HepG2 (cell line): Measurements from ENCODE around the gene HP1BP3. TPM values are rescaled to one million over a fixed set of nuclear protein-coding genes. Genes with fewer than 3 reads are reported as not detected.

Experiments used
- HES4 ChIP-seq: sonication (generic); formaldehyde crosslinking; IDR thresholded peaks from 2 replicates; pipeline ENCODE4 v1.9.0; 2021; ENCODE audit warnings: mild to moderate bottlenecking, missing genetic modification reagents, borderline replicate concordance
- PRMT3 ChIP-seq: sonication (generic); formaldehyde crosslinking; IDR thresholded peaks from 2 replicates; pipeline ENCODE4 v1.8.1; 2022; ENCODE audit warnings: low read depth, mild to moderate bottlenecking, moderate library complexity, missing genetic modification reagents, borderline replicate concordance
- SRSF9 ChIP-seq: fragments of 200-400 bp; formaldehyde crosslinking; IDR thresholded peaks from 2 replicates; pipeline ENCODE4 v1.6.1; 2018; ENCODE audit warnings: borderline replicate concordance, mild to moderate bottlenecking, low read depth, low read length; ENCODE audit not compliant: insufficient read depth, poor library complexity, severe bottlenecking
- ZFP1 ChIP-seq: IDR thresholded peaks from 2 replicates; pipeline ENCODE4 v1.6.1; 2016
- ZFP37 ChIP-seq: sonication (generic); formaldehyde crosslinking; IDR thresholded peaks from 2 replicates; pipeline ENCODE4 v1.4.0; 2020; ENCODE audit warnings: missing genetic modification reagents, borderline replicate concordance
- ZNF3 ChIP-seq: IDR thresholded peaks from 2 replicates; pipeline ENCODE4 v1.7.0; 2017; ENCODE audit warnings: inconsistent platforms
- ZNF782 ChIP-seq: sonication (generic); formaldehyde crosslinking; IDR thresholded peaks from 2 replicates; pipeline ENCODE4 v1.4.0; 2020; ENCODE audit warnings: missing genetic modification reagents, mild to moderate bottlenecking, borderline replicate concordance
- ZSCAN25 ChIP-seq: sonication (generic); formaldehyde crosslinking; IDR thresholded peaks from 2 replicates; pipeline ENCODE4 v1.8.0; 2022; ENCODE audit warnings: mild to moderate bottlenecking, missing genetic modification reagents
- polyA plus RNA-seq, 8 experiments: library from polyadenylated mRNA; depleted of rRNA in 3 of 8; stranded (reverse) in 7 of 8; unstranded in 1 of 8; fragments of >200 nt; fragmentation: Illumina TruSeq in 4 of 8; extraction: Trizol in 4 of 8; gene quantifications; 2 replicates each; pipeline versions ENCODE4 v1.2.1 to v1.2.3, GENCODE V29; 2011 to 2016; ENCODE audit warnings: low read depth in 4 of 8, missing spikeins in 1 of 8, mixed read lengths in 1 of 8; ENCODE audit not compliant: insufficient read depth in 1 of 8
- total RNA-seq, 5 experiments: library from RNA; depleted of rRNA; stranded (reverse); fragments of >200 nt; fragmentation: Illumina TruSeq; extraction: Trizol; gene quantifications; 2 replicates each; pipeline ENCODE4 v1.2.3, GENCODE V29; 2016; ENCODE audit warnings: low read depth in 1 of 5
- TF ChIP-seq, protein P1 (sequence below): sonication (generic); formaldehyde crosslinking; IDR thresholded peaks from 2 replicates; pipeline ENCODE4 v1.8.0; 2022; ENCODE audit warnings: mild to moderate bottlenecking, missing genetic modification reagents; ENCODE audit not compliant: insufficient replicate concordance
- TF ChIP-seq, protein P2 (sequence below): sonication (generic); formaldehyde crosslinking; IDR thresholded peaks from 2 replicates; pipeline ENCODE4 v1.5.1; 2020; ENCODE audit warnings: missing genetic modification reagents, mild to moderate bottlenecking, borderline replicate concordance
- TF ChIP-seq, protein P3 (sequence below): IDR thresholded peaks from 2 replicates; pipeline ENCODE4 v1.6.1; 2016; ENCODE audit warnings: missing compliant biosample characterization, missing genetic modification reagents, borderline replicate concordance
- TF ChIP-seq, protein P4 (sequence below): sonication (generic); formaldehyde crosslinking; IDR thresholded peaks from 2 replicates; pipeline ENCODE4 v1.9.0; 2021; ENCODE audit warnings: mild to moderate bottlenecking, missing genetic modification reagents
- TF ChIP-seq, protein P5 (sequence below): sonication (generic); formaldehyde crosslinking; IDR thresholded peaks from 2 replicates; pipeline ENCODE4 v1.4.0; 2020; ENCODE audit warnings: missing genetic modification reagents, borderline replicate concordance

The HP1BP3 gene
- total and polyA plus RNA-seq, 2 of the 13 experiments (the other 11 are each of a cell fraction or from before 2014, with no cell fraction given) = 98.5 to 137 TPM

DNA sequence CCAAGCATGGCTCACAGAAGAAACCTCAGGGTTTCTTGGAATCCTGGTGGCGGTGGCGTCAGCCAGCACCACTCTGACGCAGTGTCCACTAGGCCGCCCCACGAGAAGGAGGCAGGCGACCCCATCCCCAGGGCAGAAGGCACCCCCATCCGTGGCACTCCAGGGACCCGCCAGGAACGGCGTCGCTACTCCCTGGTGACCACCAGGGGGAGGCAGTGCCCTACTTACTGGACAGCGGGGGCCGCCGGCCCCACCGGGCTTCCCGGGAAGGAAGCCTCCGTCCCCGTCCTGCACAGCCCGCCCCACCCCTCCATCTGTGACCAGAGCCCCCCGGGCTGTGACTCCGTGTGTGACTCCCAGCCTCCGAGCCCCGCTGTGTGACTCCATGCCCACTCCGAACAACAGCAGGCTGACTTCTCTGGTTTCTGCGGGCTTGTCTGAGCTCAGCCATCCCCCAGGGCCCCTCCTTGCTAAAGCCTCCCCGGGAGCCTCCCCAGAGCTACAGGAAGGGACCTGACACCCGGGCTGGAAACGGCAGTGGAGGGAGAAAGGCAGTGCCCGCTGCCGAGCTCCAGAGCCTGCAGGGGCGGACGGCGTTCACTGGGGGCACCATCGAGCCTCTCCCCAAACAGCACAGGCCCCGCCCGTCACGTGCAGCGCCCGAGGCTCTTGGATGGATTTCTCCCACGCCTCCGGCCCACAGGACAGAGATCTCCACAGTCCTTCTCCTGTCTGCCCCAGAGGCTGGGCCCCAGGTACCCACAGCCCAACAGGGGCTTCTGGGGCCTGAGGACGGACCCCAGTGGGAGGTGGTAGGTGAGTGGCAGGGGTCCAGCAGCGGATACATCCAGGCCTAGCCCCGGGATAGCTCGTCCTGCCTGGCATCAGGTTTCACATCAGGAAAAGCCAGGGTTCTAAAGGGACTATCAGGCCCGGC lies 90.4 kb downstream of the HP1BP3 start (continued):
- TF ChIP-seq, protein P1, sequence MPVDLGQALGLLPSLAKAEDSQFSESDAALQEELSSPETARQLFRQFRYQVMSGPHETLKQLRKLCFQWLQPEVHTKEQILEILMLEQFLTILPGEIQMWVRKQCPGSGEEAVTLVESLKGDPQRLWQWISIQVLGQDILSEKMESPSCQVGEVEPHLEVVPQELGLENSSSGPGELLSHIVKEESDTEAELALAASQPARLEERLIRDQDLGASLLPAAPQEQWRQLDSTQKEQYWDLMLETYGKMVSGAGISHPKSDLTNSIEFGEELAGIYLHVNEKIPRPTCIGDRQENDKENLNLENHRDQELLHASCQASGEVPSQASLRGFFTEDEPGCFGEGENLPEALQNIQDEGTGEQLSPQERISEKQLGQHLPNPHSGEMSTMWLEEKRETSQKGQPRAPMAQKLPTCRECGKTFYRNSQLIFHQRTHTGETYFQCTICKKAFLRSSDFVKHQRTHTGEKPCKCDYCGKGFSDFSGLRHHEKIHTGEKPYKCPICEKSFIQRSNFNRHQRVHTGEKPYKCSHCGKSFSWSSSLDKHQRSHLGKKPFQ (CRISPR knock-in tag) = no peak
- TF ChIP-seq ZSCAN25 (CRISPR knock-in tag) (peak; percentile 63), SRSF9 (no peak), HES4 (CRISPR knock-in tag) (no peak), ZFP1 (CRISPR knock-in tag) (no peak), ZNF3 (CRISPR knock-in tag) (no peak), PRMT3 (CRISPR knock-in tag) (no peak), ZFP37 (CRISPR knock-in tag) (0 out of 2 replicates have a peak, but pooled peaks have one; percentile 25), ZNF782 (CRISPR knock-in tag) (peak; percentile 53; the same call in 1 of the 2 replicates)
- TF ChIP-seq, protein P2, sequence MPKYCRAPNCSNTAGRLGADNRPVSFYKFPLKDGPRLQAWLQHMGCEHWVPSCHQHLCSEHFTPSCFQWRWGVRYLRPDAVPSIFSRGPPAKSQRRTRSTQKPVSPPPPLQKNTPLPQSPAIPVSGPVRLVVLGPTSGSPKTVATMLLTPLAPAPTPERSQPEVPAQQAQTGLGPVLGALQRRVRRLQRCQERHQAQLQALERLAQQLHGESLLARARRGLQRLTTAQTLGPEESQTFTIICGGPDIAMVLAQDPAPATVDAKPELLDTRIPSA (CRISPR knock-in tag) = no peak
- TF ChIP-seq, protein P3, sequence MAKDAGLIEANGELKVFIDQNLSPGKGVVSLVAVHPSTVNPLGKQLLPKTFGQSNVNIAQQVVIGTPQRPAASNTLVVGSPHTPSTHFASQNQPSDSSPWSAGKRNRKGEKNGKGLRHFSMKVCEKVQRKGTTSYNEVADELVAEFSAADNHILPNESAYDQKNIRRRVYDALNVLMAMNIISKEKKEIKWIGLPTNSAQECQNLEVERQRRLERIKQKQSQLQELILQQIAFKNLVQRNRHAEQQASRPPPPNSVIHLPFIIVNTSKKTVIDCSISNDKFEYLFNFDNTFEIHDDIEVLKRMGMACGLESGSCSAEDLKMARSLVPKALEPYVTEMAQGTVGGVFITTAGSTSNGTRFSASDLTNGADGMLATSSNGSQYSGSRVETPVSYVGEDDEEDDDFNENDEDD (CRISPR knock-in tag) = peak; percentile 84; the same call in 1 of the 2 replicates
- TF ChIP-seq, protein P4, sequence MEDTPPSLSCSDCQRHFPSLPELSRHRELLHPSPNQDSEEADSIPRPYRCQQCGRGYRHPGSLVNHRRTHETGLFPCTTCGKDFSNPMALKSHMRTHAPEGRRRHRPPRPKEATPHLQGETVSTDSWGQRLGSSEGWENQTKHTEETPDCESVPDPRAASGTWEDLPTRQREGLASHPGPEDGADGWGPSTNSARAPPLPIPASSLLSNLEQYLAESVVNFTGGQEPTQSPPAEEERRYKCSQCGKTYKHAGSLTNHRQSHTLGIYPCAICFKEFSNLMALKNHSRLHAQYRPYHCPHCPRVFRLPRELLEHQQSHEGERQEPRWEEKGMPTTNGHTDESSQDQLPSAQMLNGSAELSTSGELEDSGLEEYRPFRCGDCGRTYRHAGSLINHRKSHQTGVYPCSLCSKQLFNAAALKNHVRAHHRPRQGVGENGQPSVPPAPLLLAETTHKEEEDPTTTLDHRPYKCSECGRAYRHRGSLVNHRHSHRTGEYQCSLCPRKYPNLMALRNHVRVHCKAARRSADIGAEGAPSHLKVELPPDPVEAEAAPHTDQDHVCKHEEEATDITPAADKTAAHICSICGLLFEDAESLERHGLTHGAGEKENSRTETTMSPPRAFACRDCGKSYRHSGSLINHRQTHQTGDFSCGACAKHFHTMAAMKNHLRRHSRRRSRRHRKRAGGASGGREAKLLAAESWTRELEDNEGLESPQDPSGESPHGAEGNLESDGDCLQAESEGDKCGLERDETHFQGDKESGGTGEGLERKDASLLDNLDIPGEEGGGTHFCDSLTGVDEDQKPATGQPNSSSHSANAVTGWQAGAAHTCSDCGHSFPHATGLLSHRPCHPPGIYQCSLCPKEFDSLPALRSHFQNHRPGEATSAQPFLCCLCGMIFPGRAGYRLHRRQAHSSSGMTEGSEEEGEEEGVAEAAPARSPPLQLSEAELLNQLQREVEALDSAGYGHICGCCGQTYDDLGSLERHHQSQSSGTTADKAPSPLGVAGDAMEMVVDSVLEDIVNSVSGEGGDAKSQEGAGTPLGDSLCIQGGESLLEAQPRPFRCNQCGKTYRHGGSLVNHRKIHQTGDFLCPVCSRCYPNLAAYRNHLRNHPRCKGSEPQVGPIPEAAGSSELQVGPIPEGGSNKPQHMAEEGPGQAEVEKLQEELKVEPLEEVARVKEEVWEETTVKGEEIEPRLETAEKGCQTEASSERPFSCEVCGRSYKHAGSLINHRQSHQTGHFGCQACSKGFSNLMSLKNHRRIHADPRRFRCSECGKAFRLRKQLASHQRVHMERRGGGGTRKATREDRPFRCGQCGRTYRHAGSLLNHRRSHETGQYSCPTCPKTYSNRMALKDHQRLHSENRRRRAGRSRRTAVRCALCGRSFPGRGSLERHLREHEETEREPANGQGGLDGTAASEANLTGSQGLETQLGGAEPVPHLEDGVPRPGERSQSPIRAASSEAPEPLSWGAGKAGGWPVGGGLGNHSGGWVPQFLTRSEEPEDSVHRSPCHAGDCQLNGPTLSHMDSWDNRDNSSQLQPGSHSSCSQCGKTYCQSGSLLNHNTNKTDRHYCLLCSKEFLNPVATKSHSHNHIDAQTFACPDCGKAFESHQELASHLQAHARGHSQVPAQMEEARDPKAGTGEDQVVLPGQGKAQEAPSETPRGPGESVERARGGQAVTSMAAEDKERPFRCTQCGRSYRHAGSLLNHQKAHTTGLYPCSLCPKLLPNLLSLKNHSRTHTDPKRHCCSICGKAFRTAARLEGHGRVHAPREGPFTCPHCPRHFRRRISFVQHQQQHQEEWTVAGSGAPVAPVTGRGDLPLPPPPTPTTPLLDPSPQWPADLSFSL (CRISPR knock-in tag) = no peak
- TF ChIP-seq, protein P5, sequence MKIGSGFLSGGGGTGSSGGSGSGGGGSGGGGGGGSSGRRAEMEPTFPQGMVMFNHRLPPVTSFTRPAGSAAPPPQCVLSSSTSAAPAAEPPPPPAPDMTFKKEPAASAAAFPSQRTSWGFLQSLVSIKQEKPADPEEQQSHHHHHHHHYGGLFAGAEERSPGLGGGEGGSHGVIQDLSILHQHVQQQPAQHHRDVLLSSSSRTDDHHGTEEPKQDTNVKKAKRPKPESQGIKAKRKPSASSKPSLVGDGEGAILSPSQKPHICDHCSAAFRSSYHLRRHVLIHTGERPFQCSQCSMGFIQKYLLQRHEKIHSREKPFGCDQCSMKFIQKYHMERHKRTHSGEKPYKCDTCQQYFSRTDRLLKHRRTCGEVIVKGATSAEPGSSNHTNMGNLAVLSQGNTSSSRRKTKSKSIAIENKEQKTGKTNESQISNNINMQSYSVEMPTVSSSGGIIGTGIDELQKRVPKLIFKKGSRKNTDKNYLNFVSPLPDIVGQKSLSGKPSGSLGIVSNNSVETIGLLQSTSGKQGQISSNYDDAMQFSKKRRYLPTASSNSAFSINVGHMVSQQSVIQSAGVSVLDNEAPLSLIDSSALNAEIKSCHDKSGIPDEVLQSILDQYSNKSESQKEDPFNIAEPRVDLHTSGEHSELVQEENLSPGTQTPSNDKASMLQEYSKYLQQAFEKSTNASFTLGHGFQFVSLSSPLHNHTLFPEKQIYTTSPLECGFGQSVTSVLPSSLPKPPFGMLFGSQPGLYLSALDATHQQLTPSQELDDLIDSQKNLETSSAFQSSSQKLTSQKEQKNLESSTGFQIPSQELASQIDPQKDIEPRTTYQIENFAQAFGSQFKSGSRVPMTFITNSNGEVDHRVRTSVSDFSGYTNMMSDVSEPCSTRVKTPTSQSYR = peak; percentile 87
